Astrocyte (in vitro differentiated cells and primary cell): ENCODE results near the gene CDC73. TPM values are rescaled to one million over a fixed set of nuclear protein-coding genes. Genes with fewer than 3 reads are reported as not detected.
A peak's percentile ranks its signal among the peaks of the same experiment; 100 is the strongest.

Experiments
- DNase-seq: peaks from one replicate; pipeline ENCODE4 v3.0.0-alpha.2; 2010; ENCODE audit warnings: low read depth
- FAIRE-seq: peaks from 2 replicates; lab custom pipeline; 2011; peaks lifted over from hg19 to GRCh38; lab: Jason Lieb, UNC
- H2AFZ ChIP-seq: 2 replicates; pipeline ENCODE4 v1.6.0; 2012; ENCODE audit warnings: low read depth, low read length, inconsistent platforms
- H3K27ac ChIP-seq: 2 replicates; pipeline ENCODE4 v1.5.1; 2011; ENCODE audit warnings: low read depth, low read length, inconsistent platforms
- H3K27me3 ChIP-seq: 2 replicates; pipeline ENCODE4 v1.6.0; 2011; ENCODE audit warnings: low read length, inconsistent platforms; ENCODE audit not compliant: insufficient read depth
- H3K36me3 ChIP-seq: 2 replicates; pipeline ENCODE4 v1.5.1; 2011; ENCODE audit warnings: low read length, inconsistent platforms; ENCODE audit not compliant: insufficient read depth
- H3K4me1 ChIP-seq: 2 replicates; pipeline ENCODE4 v1.5.1; 2011; ENCODE audit warnings: low read length, inconsistent platforms; ENCODE audit not compliant: insufficient read depth
- H3K4me2 ChIP-seq: 2 replicates; pipeline ENCODE4 v1.6.0; 2012; ENCODE audit warnings: low read length, inconsistent platforms
- H3K4me3 ChIP-seq: 2 replicates; pipeline ENCODE4 v1.5.1; 2011; ENCODE audit warnings: low read depth, mild to moderate bottlenecking, low read length, inconsistent platforms; ENCODE audit not compliant: insufficient read depth
- H3K79me2 ChIP-seq: 2 replicates; pipeline ENCODE4 v1.6.0; 2012; ENCODE audit warnings: mild to moderate bottlenecking, low read length, inconsistent platforms; ENCODE audit not compliant: insufficient read depth
- H3K9ac ChIP-seq: 2 replicates; pipeline ENCODE4 v1.6.0; 2012; ENCODE audit warnings: mild to moderate bottlenecking, low read length, inconsistent platforms
- H3K9me3 ChIP-seq: 2 replicates; pipeline ENCODE4 v1.5.1; 2012; ENCODE audit warnings: low read depth, mild to moderate bottlenecking, low read length, inconsistent platforms; ENCODE audit not compliant: insufficient read depth
- H4K20me1 ChIP-seq: 2 replicates; pipeline ENCODE4 v1.6.0; 2012; ENCODE audit warnings: low read length, inconsistent platforms; ENCODE audit not compliant: insufficient read depth
- H3K27ac Mint-ChIP-seq: one replicate; pipeline ENCODE4 v1.8.0; 2021; ENCODE audit warnings: mild to moderate bottlenecking, mixed read lengths; ENCODE audit not compliant: unreplicated experiment
- H3K27me3 Mint-ChIP-seq: one replicate; pipeline ENCODE4 v1.8.0; 2021; ENCODE audit warnings: low read depth, mixed read lengths; ENCODE audit not compliant: unreplicated experiment
- H3K36me3 Mint-ChIP-seq: one replicate; pipeline ENCODE4 v1.8.0; 2021; ENCODE audit warnings: low read depth, mixed read lengths; ENCODE audit not compliant: unreplicated experiment
- H3K4me1 Mint-ChIP-seq: one replicate; pipeline ENCODE4 v1.8.0; 2021; ENCODE audit warnings: low read depth, mixed read lengths; ENCODE audit not compliant: unreplicated experiment
- H3K4me3 Mint-ChIP-seq: one replicate; pipeline ENCODE4 v1.8.0; 2021; ENCODE audit warnings: mild to moderate bottlenecking, moderate library complexity, mixed read lengths; ENCODE audit not compliant: unreplicated experiment
- H3K9me3 Mint-ChIP-seq: one replicate; pipeline ENCODE4 v1.8.0; 2021; ENCODE audit warnings: mild to moderate bottlenecking, mixed read lengths; ENCODE audit not compliant: unreplicated experiment
- CTCF ChIP-seq: IDR thresholded peaks from 2 replicates; pipeline ENCODE4 v1.5.1; 2011; ENCODE audit warnings: low read depth, mild to moderate bottlenecking, inconsistent platforms, low read length, moderate library complexity; ENCODE audit not compliant: insufficient read depth
- EZH2 ChIP-seq: IDR thresholded peaks from 2 replicates; pipeline ENCODE4 v1.6.1; 2012; ENCODE audit warnings: mild to moderate bottlenecking, low read length, inconsistent platforms; ENCODE audit not compliant: insufficient read depth
- total RNA-seq: library from RNA; stranded (reverse); gene quantifications from 2 replicates; pipeline ENCODE4 v1.2.1, GENCODE V29; 2021

The CDC73 gene
- total RNA-seq, 1 donor from 2014 or later, result 77.7 TPM

- Histone ChIP-seq H3K36me3 (peaks cover 13% of the 10 kb centered on the region), H3K4me2 (peak overlapping the region; percentile 53), H3K27me3 (no peaks in the 10 kb centered on the region), H3K27ac (peak overlapping the region; percentile 66), H3K9me3 (no peaks in the 10 kb centered on the region), H3K4me1 (peaks cover 11% of the 10 kb centered on the region), H3K4me3 (no peak overlapping the region), H2AFZ (no peak overlapping the region), H3K9ac (peak overlapping the region; percentile 41), H4K20me1 (no peaks in the 10 kb centered on the region), H3K79me2 (peaks cover 8% of the 10 kb centered on the region)
- no peak overlapping the region for H3K4me3 Mint-ChIP-seq
- FAIRE-seq (no peak), DNase-seq (peak; percentile 91)
- H3K27me3 Mint-ChIP-seq, result no peaks in the 10 kb centered on the region
- H3K27ac Mint-ChIP-seq, result peak overlapping the region; percentile 79
- H3K4me1 Mint-ChIP-seq, result peaks cover 13% of the 10 kb centered on the region
- peaks cover 17% of the 10 kb centered on the region for H3K9me3 Mint-ChIP-seq
- TF ChIP-seq EZH2, result no peak
- no peak for TF ChIP-seq CTCF
- H3K36me3 Mint-ChIP-seq, result peaks cover 45% of the 10 kb centered on the region
These were observed 89.7 kb downstream of the CDC73 start for GRCh38 chr1:193211539-193211938.

- H2AFZ ChIP-seq, result no peak overlapping the region
- H3K27me3 ChIP-seq, result no peaks in the 10 kb centered on the region
- peaks cover 11% of the 10 kb centered on the region for H3K79me2 ChIP-seq
- Mint-ChIP-seq H3K27me3 (no peaks in the 10 kb centered on the region), H3K4me3 (no peak overlapping the region), H3K9me3 (peaks cover 13% of the 10 kb centered on the region), H3K36me3 (peaks cover 44% of the 10 kb centered on the region), H3K4me1 (peaks cover 13% of the 10 kb centered on the region), H3K27ac (peak overlapping the region; percentile 59)
- FAIRE-seq (no peak), DNase-seq (no peak)
- H3K4me2 ChIP-seq, result no peak overlapping the region
- H3K27ac ChIP-seq, result no peak overlapping the region
- TF ChIP-seq CTCF (no peak), EZH2 (no peak)
- H3K9ac ChIP-seq, result no peak overlapping the region
- H3K9me3 ChIP-seq, result no peaks in the 10 kb centered on the region
- H3K36me3 ChIP-seq, result peaks cover 13% of the 10 kb centered on the region
- H3K4me1 ChIP-seq, result peaks cover 11% of the 10 kb centered on the region
- H4K20me1 ChIP-seq, result no peaks in the 10 kb centered on the region
- H3K4me3 ChIP-seq, result no peak overlapping the region
These were observed 90.8 kb downstream of the CDC73 start for GRCh38 chr1:193212637-193213036.

GRCh38 chr1:193213998-193214397, 92.2 kb downstream of the CDC73 start:
- Mint-ChIP-seq H3K4me1 (peaks cover 11% of the 10 kb centered on the region), H3K9me3 (peaks cover 8% of the 10 kb centered on the region), H3K36me3 (peaks cover 34% of the 10 kb centered on the region), H3K4me3 (no peak overlapping the region), H3K27ac (peak overlapping the region; percentile 42), H3K27me3 (no peaks in the 10 kb centered on the region)
- H3K27ac ChIP-seq, result no peak overlapping the region
- no peak overlapping the region for H3K4me2 ChIP-seq
- H3K36me3 ChIP-seq, result peaks cover 13% of the 10 kb centered on the region
- no peaks in the 10 kb centered on the region for H3K9me3 ChIP-seq
- no peak for FAIRE-seq
- no peaks in the 10 kb centered on the region for H3K27me3 ChIP-seq
- DNase-seq, result no peak
- no peaks in the 10 kb centered on the region for H4K20me1 ChIP-seq
- no peak overlapping the region for H3K9ac ChIP-seq
- H3K4me1 ChIP-seq, result peaks cover 11% of the 10 kb centered on the region
- TF ChIP-seq EZH2 (no peak), CTCF (no peak)
- no peak overlapping the region for H2AFZ ChIP-seq
- no peak overlapping the region for H3K4me3 ChIP-seq
- H3K79me2 ChIP-seq, result peaks cover 10% of the 10 kb centered on the region
